Activated T-cell treated with anti-CD3 and anti-CD28 coated beads, Interleukin-2, amount 50 U/mL, for 24 hours (primary cell): ENCODE results near the gene ITPR1.

ENCODE experiments used
- DNase-seq: peaks from one replicate; pipeline ENCODE4 v3.0.0-alpha.2; 2020
- H3K27ac Mint-ChIP-seq: 2 replicates; pipeline ENCODE4 v1.8.0; 2020; ENCODE audit warnings: mild to moderate bottlenecking, mixed read lengths
- H3K27me3 Mint-ChIP-seq: 2 replicates; pipeline ENCODE4 v1.8.0; 2020; ENCODE audit warnings: mixed read lengths
- H3K36me3 Mint-ChIP-seq: 2 replicates; pipeline ENCODE4 v1.8.0; 2020; ENCODE audit warnings: low read depth, mixed read lengths
- H3K4me1 Mint-ChIP-seq: 2 replicates; pipeline ENCODE4 v1.8.0; 2020; ENCODE audit warnings: low read depth, mixed read lengths
- H3K4me3 Mint-ChIP-seq: 2 replicates; pipeline ENCODE4 v1.8.0; 2020; ENCODE audit warnings: mild to moderate bottlenecking, moderate library complexity, mixed read lengths
- H3K9me3 Mint-ChIP-seq: 2 replicates; pipeline ENCODE4 v1.8.0; 2020; ENCODE audit warnings: mixed read lengths

Gene ITPR1

GRCh38 chr3:4752201-4753072 is 259.3 kb downstream of the ITPR1 start:
- DNase-seq: no peak
- Mint-ChIP-seq H3K4me3 (no peak overlapping the region), H3K27me3 (no peaks in the 10 kb centered on the region), H3K9me3 (no peaks in the 10 kb centered on the region), H3K27ac (no peak overlapping the region), H3K36me3 (peaks cover 68% of the 10 kb centered on the region), H3K4me1 (peaks cover 56% of the 10 kb centered on the region)

GRCh38 chr3:4753073-4753691 is 260.0 kb downstream of the ITPR1 start:
- Mint-ChIP-seq H3K36me3 (peaks cover 68% of the 10 kb centered on the region), H3K4me3 (no peak overlapping the region), H3K27me3 (no peaks in the 10 kb centered on the region), H3K27ac (no peak overlapping the region), H3K4me1 (peaks cover 56% of the 10 kb centered on the region), H3K9me3 (no peaks in the 10 kb centered on the region)
- DNase-seq: no peak

GRCh38 chr3:4754180-4755086 is 261.3 kb downstream of the ITPR1 start:
- H3K4me1 Mint-ChIP-seq: peaks cover 48% of the 10 kb centered on the region
- H3K9me3 Mint-ChIP-seq: no peaks in the 10 kb centered on the region
- peak overlapping the region; percentile 32 for H3K27ac Mint-ChIP-seq

GRCh38 chr3:4755566-4755965 is 262.4 kb downstream of the ITPR1 start:
- H3K36me3 Mint-ChIP-seq: peaks cover 77% of the 10 kb centered on the region
- no peaks in the 10 kb centered on the region for H3K27me3 Mint-ChIP-seq
- DNase-seq: no peak
- no peak overlapping the region for H3K4me3 Mint-ChIP-seq
- H3K4me1 Mint-ChIP-seq: peaks cover 38% of the 10 kb centered on the region
- no peaks in the 10 kb centered on the region for H3K9me3 Mint-ChIP-seq
- H3K27ac Mint-ChIP-seq: no peak overlapping the region

More at GRCh38 chr3:4754180-4755086, 261.3 kb downstream of the ITPR1 start:
- Mint-ChIP-seq H3K4me3 (no peak overlapping the region), H3K27me3 (no peaks in the 10 kb centered on the region), H3K36me3 (peaks cover 69% of the 10 kb centered on the region)
- no peak for DNase-seq

GRCh38 chr3:4756057-4756775 is 263.1 kb downstream of the ITPR1 start:
- H3K36me3 Mint-ChIP-seq: peaks cover 79% of the 10 kb centered on the region
- no peaks in the 10 kb centered on the region for H3K27me3 Mint-ChIP-seq
- no peak overlapping the region for H3K27ac Mint-ChIP-seq
- H3K4me1 Mint-ChIP-seq: peaks cover 31% of the 10 kb centered on the region
- DNase-seq: no peak
- H3K9me3 Mint-ChIP-seq: no peaks in the 10 kb centered on the region
- H3K4me3 Mint-ChIP-seq: no peak overlapping the region

- no peak for DNase-seq
- Mint-ChIP-seq H3K4me1 (peaks cover 24% of the 10 kb centered on the region), H3K4me3 (no peak overlapping the region), H3K27ac (no peak overlapping the region), H3K9me3 (no peaks in the 10 kb centered on the region), H3K27me3 (no peaks in the 10 kb centered on the region), H3K36me3 (peaks cover 83% of the 10 kb centered on the region)
Observed at GRCh38 chr3:4756855-4757574, 263.9 kb downstream of the ITPR1 start.

GRCh38 chr3:4757575-4758248 is 264.6 kb downstream of the ITPR1 start:
- Mint-ChIP-seq H3K4me3 (no peak overlapping the region), H3K27me3 (no peaks in the 10 kb centered on the region), H3K27ac (no peak overlapping the region), H3K36me3 (peaks cover 87% of the 10 kb centered on the region), H3K4me1 (peaks cover 24% of the 10 kb centered on the region), H3K9me3 (peaks cover 2% of the 10 kb centered on the region)
- no peak for DNase-seq

- Mint-ChIP-seq H3K27ac (no peak overlapping the region), H3K9me3 (peaks cover 4% of the 10 kb centered on the region), H3K4me3 (no peak overlapping the region), H3K27me3 (no peaks in the 10 kb centered on the region), H3K4me1 (peaks cover 24% of the 10 kb centered on the region), H3K36me3 (peaks cover 86% of the 10 kb centered on the region)
- DNase-seq: no peak
Observed at GRCh38 chr3:4758249-4758860, 265.2 kb downstream of the ITPR1 start.

- Mint-ChIP-seq H3K27me3 (no peaks in the 10 kb centered on the region), H3K4me1 (peaks cover 20% of the 10 kb centered on the region), H3K9me3 (peaks cover 4% of the 10 kb centered on the region), H3K4me3 (no peak overlapping the region), H3K36me3 (peaks cover 89% of the 10 kb centered on the region), H3K27ac (no peak overlapping the region)
- no peak for DNase-seq
Observed at GRCh38 chr3:4758957-4759656, 266.0 kb downstream of the ITPR1 start.

- H3K27me3 Mint-ChIP-seq: no peaks in the 10 kb centered on the region
- no peak for DNase-seq
- no peak overlapping the region for H3K4me3 Mint-ChIP-seq
- peaks cover 13% of the 10 kb centered on the region for H3K4me1 Mint-ChIP-seq
- no peak overlapping the region for H3K27ac Mint-ChIP-seq
- H3K36me3 Mint-ChIP-seq: peaks cover 87% of the 10 kb centered on the region
- peaks cover 4% of the 10 kb centered on the region for H3K9me3 Mint-ChIP-seq
Observed at GRCh38 chr3:4759689-4760312, 266.7 kb downstream of the ITPR1 start.

GRCh38 chr3:4761759-4762158 is 268.6 kb downstream of the ITPR1 start:
- DNase-seq: no peak
- Mint-ChIP-seq H3K36me3 (peaks cover 81% of the 10 kb centered on the region), H3K9me3 (peaks cover 4% of the 10 kb centered on the region), H3K4me3 (no peak overlapping the region), H3K27ac (no peak overlapping the region), H3K27me3 (no peaks in the 10 kb centered on the region), H3K4me1 (peaks cover 3% of the 10 kb centered on the region)
